HG02759 (cell line): ENCODE data around the gene AHSG.

Experiments
- ATAC-seq: cut with Tn5 transposase; IDR thresholded peaks from one replicate; pipeline ENCODE4 v1.9.1; 2021; ENCODE audit warnings: mild to moderate bottlenecking, moderate library complexity; ENCODE audit not compliant: unreplicated experiment

Gene AHSG

GRCh38 chr3:186637686-186638085 is 24.8 kb downstream of the AHSG start:
- no peak for ATAC-seq

DNA sequence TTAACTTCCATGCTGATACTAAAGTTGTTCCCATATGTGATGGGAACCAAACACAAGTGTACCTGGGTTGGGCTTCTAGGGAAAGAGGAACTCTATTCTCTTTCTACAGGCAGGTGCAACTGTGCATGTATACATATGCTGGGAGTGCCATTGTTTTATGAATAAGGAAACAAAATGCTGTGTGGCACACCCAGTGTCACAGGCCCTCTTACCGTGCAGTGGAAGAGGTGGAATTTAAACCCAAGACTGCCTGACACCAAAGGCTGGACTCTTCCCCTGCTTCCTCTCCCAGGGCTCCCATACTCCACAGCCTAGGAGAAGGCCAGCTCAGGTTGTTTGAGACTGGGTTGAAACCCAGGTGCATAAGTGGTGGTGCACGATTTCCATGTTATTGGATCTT is 25.4 kb downstream of the AHSG start:
- ATAC-seq: no peak

DNA sequence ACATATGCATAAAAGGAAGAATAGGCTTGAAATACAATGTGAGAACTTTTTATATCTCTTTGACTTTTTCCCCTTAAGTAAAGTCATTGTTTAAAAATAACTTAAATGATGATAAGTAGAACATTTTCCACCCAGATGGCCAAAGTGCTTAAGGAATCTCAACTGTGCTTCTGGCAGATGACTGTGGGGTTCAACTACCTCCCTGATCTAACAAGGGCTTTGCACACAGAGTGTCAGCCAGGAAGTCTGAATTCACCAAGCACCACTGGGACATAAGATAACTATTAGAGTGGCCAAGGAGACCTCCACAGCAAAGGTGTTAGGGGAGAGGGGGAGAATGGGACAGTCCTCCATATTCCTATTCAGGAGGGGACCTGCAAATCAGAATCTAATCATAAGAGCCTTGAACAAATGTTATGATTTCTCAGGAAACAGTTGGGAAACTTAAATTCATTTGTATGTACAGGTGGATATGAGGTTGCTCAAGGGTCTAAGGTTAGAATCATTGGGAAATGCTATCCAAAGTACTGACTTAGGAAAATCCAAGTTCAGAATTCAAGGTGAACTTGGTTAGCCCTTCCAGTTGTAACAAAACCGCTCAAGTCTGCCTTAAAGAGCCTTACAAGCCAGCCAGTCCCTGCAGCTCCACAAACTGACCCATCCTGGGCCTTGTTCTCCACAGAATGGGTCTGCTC is 27.1 kb downstream of the AHSG start, which contains the start of gene FETUB:
Gene FETUB (plus strand): TSS at position 622 of the 695 bp plus-strand sequence. CDS start 62 bp downstream, at position 684.
- no peak for ATAC-seq

DNA sequence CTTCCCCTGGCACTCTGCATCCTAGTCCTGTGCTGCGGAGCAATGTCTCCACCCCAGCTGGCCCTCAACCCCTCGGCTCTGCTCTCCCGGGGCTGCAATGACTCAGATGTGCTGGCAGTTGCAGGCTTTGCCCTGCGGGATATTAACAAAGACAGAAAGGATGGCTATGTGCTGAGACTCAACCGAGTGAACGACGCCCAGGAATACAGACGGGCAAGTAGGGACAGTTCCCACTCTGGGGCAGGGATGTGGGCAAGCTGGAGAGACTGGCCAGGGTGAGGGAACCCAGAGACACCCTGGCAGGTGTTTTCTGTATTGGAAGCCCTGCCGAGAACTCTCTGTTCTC is 27.6 kb downstream of the AHSG start:
- ATAC-seq: no peak

GRCh38 chr3:186640929-186641328 is 28.1 kb downstream of the AHSG start:
- no peak for ATAC-seq

GRCh38 chr3:186642014-186642413 is 29.2 kb downstream of the AHSG start:
- no peak for ATAC-seq

DNA sequence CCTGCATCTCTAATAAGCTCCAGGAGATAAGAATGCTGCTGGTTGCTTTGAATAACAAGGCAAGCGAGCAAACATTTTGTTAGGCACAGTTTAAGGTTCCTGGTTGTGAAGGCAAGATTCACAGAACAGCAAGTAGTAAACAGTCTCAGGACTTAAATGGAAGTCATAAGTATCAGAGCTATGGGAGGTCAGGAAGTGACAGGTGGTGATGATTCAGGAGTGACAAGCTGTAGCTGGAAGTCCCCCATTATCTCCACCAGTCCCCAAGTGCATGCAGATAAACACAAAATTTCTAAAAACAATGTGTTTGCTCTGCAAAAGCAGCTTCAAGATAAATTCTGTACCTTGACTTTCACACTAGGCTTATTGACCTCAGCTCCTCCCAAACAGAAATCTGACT is 30.6 kb downstream of the AHSG start:
- no peak for ATAC-seq

GRCh38 chr3:186644683-186645082 is 31.8 kb downstream of the AHSG start:
- no peak for ATAC-seq

- no peak for ATAC-seq
Observed at GRCh38 chr3:186646106-186646505, 33.2 kb downstream of the AHSG start.

DNA sequence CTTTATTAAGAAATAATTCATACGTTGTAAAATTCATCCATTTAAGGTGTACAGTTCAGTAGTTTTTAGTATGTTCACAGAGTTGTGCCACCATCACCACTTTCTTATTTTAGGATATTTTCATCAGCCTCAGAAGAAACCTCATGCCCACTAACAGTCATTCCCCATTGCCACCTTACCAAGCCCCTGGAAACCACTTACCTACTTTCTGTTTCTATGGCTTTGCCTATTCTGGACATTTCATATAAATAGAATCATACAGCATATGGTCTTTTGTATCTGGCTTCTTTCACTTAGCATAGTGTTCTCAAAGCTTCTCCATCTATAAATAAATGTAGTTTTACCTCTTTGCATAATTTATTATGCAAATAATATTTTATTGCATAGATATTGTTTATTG is 34.0 kb downstream of the AHSG start:
- no peak for ATAC-seq

DNA sequence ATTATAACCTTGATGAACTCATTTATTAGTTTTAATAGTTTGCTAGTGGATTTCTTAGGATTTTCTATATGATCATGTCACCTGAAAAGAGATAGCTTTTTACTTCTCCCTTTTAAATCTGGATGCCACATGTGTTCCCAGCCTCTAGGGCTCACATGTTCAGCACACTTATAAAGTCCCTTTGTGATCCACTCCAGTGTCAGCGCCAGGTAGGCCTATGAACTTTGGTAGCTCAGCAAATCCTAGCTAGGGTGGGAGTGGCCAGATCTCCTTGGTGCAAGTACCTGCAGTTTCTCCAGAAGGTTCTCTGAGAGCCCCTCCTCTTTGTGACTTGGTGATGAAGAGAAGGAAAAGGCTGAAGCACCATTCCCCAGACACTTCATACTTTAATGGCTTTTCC is 36.0 kb downstream of the AHSG start:
- no peak for ATAC-seq

DNA sequence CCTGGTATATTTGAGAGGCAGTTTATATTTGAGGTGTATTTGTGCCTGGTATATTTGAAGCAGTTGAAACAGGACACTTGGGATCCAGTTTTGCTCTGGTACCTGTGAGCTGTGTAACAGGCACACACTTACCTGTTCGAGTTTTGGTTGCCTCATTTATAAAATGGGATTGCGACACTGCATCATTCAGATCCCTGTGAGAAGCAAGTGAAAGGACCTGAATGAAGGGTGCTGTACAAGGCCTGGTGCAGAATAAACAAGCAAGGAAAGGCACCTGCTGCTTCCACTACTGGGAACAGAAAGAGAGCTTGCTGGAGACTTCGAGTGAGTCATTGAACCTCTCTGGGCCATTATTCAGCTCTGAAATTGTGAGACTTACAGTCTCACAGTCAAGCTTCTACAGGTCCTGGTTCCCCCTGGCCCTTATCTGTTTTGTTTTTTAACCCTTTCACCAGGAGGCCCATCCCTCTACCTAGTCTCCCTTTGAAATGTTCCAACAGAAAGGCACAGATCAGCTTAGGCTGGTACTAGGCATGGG is 38.9 kb downstream of the AHSG start:
- no peak for ATAC-seq

GRCh38 chr3:186653080-186653707 is 40.3 kb downstream of the AHSG start:
- peak; percentile 94 for ATAC-seq

DNA sequence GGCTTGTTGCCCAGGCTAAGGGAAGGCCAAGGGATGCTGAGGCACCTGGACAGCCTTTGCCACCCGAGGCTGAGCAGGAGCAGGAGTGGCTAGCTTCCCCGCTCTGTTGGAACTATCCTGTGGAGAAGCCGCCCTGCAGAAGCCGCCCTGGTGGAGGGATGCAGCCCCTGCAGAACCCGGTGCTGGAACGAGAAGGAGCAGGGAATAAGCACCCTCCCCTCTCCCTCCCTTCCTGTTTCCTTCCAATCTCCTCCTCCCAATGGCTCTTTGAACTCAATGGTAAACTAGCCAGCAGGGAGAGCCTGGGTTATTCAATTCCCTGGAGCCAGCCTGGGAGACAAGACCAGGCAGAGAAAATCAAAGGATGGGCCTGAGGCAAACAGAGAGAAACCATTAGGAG is 41.1 kb downstream of the AHSG start:
- ATAC-seq: no peak

- no peak for ATAC-seq
Observed at GRCh38 chr3:186663361-186664118, 50.7 kb downstream of the AHSG start.

GRCh38 chr3:186664119-186664495 is 51.2 kb downstream of the AHSG start:
- no peak for ATAC-seq

DNA sequence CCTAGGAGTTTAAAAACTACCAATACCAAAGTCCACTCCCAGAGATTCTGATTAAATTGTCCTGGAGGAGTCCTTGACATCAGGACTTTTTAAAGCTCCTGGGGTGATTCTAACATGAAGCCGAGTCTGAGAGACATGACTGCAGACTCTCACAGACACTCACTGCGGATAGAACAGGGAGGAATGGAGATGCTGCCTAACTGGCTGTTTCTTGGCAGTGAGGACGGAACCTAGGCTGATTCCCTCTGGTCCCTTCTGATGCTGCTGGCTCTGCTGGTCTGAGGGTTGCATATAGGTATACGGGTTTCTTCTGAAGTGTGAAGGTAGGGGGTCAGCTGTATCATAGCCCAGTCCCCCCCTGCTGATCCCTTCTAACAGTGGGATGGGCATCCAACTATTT is 51.6 kb downstream of the AHSG start:
- no peak for ATAC-seq

DNA sequence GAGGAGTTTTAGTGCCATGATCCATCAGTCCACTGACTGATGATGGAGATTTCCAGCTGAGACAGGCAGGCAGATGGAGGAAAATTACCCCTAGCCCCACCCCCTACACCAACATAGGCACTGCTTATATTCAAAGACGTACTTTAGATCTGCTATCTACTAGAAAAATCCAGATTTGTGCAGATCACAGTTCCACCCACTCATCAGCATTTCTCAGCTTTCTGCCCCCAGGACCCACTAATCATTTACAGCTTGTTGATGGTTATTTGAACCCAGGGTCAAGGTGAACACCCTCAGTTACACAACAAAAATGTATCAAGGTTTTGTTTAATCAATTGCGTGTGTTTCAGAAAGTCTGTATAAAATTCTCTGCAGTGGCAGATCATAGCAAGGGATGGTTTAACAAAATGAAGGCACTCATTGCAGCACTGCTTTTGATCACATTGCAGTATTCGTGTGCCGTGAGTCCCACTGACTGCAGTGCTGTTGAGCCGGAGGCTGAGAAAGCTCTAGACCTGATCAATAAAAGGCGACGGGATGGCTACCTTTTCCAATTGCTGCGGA is 52.8 kb downstream of the AHSG start, which contains the start of gene HRG:
Gene HRG (plus strand): TSS at position 390 of the 564 bp plus-strand sequence. CDS start 18 bp downstream, at position 408.
- no peak for ATAC-seq

DNA sequence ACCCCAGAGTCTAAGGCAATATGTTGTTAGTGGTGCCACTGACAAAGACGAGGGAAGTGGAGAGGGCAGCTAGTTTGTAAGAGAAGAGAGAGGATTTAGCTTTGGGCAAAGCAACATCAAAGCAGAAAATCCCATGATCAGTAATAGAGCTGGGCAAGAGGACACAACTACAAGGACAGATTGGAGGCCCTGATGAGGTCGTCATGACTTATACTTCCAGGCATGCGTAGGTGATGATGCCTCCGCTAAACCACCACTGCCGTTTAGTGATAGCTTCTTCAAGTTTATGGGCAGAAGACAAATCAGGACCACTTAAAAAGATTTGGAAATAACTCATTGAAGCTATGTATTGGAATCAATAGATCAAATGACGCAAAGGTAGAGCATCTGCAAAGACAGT is 55.6 kb downstream of the AHSG start:
- no peak for ATAC-seq

DNA sequence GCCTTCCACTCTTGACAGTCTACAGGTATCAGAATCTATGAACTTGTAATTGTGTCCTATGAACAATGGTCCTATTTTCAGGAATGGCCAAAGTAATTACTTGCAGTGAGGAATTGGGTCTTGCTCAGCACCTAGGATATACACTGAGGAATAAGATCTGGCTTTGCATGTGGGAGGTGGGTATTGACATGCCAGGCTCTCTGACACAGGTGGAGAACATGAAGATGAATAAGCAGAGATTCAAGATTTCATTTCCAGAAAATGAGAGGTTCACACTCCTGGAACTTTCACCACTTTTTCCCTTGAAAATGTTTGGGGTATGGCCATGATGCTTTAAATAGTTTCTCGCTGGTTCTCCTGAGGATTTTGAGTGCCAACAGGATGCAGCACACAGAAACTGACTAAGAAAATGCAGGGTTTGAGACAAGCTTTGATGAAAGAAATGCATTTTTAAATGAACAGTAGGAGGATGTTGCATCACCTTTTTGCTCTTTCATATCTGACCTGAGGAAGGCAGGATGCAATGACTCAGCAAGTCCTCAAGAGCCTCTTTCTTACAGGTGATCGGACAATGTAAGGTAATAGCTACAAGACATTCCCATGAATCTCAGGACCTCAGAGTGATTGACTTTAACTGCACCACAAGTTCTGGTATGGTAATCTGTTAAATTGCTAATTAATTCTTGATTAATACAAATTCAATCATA is 56.7 kb downstream of the AHSG start:
- ATAC-seq: no peak

DNA sequence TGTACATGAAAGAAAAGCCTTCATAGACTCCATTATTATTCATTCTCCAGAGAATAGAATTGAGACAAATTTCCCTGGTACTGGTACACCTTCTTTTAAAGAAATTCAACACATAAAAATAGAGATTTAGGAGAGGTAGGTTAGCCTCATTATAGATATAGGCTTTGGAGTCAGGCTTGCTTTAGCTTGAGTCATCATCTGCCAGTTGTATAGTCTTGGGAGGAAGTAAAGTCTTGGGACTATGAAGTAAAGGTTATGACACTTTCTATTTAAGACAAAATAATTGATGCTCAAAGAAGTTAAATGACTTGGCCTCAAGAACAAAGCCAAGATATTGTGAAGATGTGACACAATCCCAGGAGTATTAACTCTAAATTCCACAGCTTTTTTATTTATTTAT is 57.3 kb downstream of the AHSG start:
- ATAC-seq: no peak
